Non-pigmented ciliary epithelial cell (primary cell): Measurements from ENCODE around the gene FARP2.

Source experiments
- DNase-seq: peaks from one replicate; pipeline ENCODE4 v3.0.0-alpha.2; 2010; ENCODE audit warnings: low read depth

FARP2 gene

DNA sequence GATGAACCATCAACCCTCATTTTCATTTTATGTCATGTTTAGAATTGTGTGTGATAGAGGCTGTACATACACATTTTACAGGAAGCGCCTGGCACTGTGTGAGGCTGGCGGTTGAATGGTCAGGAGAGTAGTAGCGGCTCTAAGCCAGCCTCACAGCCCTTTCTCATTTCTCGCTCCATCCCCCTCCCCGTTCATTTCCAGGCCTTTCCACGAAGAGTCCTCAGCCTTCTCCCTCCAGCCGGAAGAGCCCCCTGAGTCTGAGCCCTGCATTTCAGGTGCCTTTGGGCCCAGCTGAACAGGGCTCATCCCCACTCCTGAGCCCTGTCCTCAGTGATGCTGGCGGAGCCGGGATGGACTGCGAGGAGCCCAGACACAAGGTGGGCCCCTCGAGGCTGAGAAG, 100.5 kb downstream of the FARP2 start:
- no peak for DNase-seq

DNA sequence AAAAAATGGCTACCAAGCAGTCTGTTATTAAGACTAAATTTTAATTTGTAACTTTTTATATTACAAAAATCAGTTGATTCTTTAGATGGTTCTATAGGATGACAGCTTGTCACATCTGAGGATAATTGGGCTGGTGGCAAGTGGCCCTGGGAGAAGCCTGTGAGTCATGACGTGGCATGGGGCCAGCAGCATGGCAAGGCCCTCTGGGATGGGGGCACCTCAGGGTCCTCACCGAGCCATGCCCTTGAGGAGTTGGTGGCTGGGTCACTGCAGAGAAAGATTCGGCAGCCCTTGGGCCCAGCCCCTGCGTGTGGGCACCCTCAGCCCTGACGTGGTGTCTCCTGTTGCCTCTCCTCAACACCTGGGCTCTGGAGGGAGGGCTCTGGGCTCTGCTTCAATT, 102.6 kb downstream of the FARP2 start:
- no peak for DNase-seq

DNA sequence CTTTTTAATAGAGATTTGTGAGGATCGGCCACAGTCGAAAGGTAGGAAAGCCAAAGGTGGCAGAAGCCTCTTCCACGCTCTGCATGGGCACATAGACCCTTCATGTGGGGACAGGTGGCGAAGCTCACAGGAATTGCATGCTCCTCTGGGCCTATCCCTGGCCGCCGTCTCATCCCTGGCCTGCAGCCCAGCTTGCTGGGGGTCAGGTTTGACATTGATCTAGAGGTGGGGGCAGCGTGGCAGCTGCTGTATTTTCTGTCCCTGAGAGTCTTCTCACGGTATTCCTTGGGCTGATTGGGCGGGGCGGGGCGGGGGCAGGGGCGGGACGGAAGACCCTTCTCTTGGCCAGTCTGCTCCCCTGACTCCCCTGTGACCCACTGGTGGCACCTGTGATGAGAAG, 103.4 kb downstream of the FARP2 start:
- DNase-seq: no peak

DNA sequence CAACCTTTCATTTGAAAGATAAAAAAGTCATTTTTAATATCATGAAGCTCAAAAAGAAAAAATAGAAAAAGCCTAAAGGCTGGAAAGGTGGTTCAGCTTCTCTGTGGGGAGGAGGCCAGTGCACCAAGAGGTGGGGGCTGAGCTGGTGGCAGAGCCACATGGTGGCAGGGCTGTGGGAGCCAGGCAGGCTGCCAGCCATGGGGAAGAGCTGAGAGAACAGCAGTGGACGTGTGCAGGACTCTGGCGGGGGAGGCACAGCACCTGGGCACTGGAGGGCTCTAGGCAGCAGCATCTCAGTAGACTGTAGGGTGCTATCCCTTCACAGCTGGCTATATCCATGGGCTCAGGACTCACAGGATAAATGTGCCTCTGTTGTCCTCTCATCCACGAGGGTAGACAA, 104.5 kb downstream of the FARP2 start:
- DNase-seq: no peak

DNA sequence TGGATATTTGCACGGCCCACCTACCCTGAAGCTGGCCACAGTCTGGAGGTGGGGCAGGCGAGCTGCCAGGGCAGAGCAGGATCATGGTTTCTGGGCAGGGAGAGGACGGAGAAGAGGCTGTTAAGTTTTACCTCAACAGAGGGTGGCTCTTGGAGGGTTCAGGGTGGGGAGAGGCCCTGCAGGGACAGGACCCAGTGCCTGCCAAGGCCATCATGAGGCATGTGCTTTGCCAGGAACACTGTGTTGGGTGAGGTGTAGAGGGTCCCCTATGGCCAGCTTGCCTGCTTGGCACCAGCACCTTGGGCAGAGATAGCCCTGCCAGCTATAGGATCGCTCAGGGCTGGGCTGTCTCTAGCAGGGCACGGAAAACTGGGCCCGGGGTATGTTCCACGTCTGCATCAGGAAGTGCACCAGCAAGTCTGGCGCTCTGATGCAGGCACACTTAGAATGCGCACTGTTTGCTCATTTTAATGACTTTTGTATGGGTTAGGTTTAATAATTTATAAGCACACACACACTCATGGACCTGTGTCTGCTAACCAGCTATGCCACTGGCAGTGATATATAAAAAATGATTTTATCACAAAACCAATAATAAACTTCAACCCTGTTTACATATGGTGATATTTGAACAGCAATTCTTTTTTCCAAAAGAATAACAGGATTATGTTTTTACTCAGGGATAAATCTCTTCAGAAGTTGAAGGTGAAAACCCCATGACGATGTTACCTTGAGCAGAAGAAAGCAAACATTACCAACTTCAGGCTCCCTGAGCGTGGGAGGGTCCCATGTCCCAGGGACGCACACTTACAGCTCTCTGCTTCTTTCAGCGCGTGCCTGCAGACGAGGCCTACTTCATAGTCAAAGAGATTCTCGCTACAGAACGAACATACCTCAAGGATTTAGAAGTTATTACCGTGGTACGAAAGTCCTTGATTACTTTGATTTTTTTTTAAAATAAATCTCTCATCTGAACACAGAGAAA, 105.9 kb downstream of the FARP2 start:
- no peak for DNase-seq

DNA sequence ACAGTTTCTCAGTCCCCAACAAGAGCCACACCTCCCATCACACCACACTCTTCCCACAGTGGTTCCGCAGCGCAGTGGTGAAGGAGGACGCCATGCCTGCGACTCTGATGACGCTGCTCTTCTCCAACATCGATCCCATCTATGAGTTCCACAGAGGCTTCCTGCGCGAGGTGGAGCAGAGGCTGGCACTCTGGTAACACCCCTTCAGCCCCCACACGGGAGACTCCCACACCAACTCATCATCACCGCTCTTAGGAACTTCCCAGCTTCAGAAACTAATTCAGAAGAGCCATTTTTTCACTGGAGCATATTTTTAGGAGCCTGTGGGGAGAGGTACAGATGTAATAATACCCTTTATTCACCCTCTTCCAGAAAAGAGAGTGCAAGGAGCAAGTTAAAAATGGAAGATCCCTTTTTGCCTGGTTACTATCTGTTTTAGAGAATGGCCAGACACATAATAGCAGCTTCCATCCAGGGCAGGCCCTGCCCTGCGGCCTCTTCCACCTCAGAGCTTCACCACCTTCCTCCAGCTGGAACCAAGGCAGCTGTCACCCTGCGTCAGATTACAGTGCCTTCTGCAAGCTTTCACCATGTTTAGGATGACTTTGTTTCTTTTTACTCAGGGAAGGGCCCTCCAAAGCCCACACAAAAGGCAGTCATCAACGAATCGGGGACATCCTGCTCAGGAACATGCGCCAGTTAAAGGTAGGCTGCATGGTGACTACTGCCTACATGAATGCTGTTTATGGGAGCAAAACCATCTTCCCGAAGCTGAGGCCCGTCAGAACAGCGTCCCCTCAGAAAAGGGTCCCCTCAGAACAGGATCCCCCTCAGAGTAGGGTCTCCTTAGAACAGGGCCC, 107.4 kb downstream of the FARP2 start:
- no peak for DNase-seq

DNA sequence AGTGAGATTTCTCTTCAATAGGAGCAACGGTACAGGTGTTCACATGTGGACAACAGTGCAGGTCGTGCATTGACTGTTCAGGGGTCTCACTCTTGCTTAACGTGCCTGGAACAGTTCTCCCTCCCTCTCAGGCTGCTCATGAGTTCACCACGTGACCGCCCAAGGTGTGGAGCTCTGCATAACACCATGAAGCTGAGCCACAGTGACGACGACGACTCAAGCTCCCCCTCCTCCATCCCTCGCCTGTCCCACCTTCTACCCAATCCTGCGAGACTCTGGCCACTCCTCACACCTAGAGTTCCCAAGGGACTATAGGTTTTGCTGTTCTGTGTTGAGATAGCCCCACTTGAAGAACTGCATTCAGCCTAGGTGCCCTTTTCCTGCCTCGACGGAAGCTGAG, 109.5 kb downstream of the FARP2 start:
- no peak for DNase-seq

DNA sequence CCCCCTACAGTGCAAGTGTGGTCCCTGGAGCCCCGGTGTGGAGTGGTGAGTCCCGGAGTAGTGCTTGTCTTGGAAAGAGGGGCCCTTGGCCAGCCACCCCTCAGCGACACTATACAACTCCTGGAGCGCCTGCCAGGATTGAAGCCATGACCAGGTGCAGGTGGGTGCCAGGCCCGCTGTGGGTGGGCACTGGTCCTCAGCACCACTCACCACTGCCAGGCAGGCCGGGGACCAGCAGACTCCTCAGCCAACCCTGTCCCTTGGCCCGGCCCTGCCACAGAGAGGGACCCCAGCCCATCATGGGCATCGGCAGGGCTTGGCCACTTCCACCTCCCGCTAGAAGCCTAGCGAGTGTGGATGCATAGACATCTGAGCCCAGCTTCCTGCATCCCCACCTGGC, 110.1 kb downstream of the FARP2 start:
- DNase-seq: no peak

DNA sequence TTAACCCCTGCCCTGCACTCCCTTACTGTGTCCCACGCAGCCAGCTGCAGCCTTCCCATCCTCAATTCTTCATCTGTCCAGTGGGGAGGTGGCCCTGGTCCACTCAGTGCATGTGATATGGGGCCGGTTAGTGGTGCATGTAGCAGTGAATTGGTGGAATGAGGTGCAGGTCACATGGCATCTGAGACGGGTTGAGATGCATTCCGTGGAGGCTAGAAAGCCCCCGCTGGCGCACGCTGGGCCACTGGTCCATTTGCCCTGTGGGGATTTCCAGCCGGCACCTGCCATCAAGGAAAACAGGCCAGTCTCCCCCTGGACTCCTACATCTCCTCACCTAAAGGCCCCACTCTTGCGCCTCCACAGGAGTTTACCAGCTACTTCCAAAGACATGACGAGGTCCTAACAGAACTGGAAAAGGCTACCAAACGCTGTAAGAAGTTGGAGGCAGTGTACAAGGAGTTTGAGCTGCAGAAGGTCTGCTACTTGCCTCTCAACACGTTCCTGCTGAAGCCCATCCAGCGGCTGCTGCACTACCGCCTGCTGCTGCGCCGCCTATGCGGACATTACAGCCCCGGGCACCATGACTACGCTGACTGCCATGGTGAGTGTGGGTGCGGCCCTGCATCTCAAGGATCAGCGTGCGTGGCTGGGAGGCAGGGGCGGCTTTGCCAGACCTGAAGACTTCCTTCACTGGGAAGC, 111.8 kb downstream of the FARP2 start:
- DNase-seq: no peak

DNA sequence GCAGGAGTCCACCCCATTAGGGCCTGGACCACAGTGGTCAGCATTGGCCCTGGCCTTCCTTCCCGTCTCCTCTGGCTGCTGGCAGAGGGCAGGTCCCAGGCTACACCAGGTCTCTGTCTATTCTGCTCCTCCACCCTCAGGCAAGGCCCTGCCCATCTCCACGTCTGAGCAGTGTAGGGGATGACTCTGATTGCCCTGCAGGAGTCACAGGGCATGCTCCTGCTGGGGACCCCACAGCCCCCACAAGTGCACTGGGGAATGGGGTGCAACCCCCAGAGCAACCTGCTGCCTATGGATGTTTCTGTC, 112.3 kb downstream of the FARP2 start:
- DNase-seq: no peak

DNA sequence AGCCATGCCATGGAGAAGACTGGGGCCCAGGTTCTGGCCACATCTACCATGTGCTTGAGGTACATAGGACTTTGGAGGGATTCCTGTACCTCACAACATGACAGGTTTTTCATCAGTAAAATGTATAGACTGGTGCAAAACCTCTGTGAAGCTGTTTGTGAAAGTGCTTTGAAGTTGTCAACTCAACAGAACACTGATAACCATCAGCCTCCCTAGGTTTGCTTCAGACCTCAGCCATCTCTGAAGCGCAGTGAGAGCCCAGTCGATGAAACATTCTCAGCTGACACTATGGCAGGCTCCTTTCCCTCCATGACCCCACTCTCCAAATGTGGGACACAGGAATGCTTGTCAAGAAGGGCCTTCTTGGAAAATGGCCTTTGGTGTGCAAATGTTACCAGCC, 113.7 kb downstream of the FARP2 start:
- no peak for DNase-seq

DNA sequence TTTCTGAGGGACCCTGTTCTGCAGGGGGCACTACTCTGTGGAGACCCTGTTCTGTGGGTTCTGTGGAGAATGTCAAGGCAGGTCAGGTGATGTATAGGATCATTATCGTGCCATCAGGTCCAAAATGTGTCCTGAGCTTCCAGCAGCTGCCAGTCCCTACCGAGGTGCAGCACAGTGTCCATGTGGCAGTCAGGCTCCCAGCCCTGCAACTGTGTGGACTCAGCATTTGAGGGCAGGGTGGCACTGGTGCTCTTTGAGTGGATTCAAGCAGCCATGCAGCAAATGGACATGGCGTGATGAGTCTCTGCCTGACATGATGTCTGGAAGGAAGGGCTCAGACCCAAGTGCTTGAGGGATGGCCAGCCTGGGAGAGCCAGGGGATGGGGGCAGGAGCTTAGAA, 117.3 kb downstream of the FARP2 start:
- DNase-seq: no peak

DNA sequence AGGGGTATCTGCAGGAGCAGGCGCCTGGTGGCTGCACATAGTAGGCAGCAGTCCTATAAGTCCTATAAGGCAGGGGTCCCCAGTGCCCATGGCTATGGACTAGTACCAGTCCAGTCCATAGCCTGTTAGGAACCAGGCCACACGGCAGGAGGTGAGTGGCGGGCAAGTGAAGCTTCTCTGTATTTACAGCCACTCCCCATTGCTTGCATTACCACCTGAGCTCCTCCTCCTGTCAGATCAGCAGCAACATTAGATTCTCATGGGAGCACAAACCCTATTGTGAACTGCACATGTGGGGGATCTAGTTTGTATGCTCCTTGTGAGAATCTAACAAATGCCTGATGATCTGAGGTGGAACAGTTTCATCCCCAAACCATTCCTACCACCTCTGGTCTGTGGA, 119.2 kb downstream of the FARP2 start:
- DNase-seq: no peak

DNA sequence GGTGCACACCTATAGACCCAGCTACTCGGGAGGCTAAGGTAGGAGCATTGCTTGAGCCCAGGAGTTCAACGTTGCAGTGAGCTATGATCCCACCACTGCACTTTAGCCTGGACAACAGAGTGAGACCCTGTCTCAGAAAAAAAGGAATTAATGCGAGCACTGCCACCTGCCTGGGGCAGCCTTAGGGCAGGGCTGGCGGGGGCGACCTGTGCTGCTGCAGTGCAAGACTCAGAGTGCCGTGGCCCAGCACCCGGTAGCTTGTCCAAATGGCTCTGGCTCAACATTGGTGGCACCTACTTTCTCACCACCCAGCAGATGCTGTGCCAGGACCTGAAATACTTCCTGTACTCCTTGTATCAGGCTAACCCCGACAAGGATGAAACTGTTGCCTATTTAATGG, 122.1 kb downstream of the FARP2 start:
- DNase-seq: no peak

DNA sequence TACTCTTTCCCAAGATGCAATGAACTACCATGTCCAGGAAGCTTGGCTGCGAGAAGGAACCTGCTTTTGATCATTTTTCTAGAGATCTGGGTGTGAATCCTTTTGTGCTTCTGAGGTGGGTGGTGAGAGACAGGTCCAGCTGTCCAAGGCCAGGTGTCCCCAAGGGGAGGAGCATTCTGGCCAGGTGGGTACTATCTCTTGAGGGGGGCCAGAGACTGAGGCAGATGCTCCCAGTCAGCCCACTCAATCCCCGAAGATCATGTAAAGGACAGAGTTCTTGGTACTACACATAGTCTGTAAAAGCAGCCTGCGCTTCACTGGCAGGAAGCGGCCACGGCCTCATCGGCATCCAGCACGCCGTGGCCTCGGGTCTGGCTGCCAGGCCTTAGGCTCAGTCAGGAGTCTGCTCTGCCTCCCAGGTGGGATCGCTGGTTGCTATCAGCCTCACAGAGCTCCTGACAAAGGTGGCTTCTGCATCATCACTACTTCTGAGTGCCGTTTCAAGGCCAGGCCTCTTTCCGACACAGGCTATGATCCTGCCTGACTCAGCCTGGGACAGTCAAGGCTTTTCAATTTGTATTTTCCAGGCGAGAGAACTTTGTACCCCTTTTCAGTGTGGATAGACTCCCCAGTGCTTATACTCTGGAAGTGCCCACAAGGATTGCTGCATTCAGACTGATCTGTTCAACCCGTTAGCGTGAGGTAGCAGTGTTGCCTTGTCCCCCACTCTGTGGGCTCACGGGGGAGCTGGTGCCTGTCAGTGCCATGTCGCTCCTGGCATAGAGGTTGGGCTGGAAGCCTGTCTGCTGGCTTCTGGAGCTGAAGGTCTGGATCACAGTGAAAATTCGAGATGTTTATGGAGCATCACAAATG, 123.2 kb downstream of the FARP2 start:
- DNase-seq: no peak

DNA sequence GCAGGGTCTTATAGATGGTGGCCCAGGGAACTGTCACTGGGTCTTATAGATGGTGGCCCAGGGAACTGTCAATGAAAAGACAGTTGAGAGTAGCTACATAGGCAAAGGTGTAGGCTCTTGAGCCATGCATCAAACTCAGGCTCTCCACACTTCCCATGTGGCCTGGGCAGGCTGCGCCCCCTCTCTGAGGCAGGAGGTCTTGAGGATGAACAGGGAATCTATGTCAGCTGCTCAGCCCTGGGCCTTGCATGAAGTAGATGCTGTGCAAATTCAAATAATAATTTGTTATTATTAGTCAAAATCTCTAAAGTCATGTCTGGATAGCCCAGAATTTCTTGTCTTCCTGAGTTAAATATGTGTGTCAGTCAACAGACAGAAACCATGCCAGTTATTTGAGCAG, 125.6 kb downstream of the FARP2 start:
- DNase-seq: no peak

DNA sequence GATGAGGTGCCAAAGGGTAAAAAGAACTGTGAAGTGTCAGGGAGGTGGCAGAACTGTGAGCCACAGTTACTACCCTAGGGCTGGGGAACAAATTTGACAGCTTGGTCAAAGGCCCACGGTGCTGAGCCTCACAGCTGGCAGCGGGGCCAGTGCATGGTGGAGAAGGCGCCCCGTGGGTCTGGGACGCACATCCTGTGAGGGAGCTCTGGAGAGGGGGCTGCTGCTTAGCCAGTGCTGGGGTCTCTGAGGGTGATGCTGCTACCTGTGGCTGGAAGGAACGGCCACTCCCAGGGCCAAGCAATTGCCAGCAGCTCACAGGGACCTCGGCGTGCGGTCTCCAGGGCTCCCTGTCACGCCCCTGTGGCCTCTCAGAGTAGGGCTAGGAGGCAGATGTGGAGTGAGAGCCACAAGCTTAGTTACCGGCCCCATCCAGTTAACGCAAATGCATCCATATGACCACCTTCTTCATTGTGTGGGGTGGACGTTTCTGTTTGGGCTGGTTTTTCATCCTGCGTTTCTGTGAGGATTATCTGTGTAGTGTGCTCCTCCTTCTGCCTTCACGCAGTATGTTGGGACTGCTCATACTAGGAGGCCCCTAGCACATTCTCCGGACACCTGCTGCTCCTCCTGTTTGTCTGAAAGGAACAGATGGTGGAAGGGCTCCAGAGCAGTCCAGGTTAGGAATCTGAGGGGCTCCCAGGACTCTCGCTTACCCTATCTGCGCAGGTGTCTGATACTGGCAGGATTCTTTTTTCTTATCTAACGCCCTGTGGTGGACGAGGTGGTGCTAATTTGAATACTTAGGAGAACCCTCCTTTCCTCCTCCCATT, 126.3 kb downstream of the FARP2 start:
- DNase-seq: no peak

DNA sequence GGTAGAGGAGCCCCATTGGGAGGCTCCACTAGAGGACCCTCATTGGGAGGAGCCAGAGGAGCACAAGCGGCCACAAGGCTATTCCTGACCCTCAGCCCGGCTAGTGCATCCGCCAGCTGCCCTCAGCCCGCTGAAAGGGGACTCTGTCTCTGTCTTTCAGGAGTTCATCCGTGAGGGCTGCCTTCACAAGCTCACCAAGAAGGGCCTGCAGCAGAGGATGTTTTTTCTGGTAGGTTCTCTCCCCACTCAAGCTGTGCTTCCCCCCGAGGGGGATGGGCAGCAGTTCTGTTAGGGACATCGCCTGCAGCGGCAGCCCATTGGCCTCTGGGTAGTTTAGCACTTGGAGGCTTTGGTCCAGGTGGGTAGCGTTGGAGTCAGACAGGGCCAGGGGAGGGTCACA, 127.2 kb downstream of the FARP2 start:
- DNase-seq: no peak

DNA sequence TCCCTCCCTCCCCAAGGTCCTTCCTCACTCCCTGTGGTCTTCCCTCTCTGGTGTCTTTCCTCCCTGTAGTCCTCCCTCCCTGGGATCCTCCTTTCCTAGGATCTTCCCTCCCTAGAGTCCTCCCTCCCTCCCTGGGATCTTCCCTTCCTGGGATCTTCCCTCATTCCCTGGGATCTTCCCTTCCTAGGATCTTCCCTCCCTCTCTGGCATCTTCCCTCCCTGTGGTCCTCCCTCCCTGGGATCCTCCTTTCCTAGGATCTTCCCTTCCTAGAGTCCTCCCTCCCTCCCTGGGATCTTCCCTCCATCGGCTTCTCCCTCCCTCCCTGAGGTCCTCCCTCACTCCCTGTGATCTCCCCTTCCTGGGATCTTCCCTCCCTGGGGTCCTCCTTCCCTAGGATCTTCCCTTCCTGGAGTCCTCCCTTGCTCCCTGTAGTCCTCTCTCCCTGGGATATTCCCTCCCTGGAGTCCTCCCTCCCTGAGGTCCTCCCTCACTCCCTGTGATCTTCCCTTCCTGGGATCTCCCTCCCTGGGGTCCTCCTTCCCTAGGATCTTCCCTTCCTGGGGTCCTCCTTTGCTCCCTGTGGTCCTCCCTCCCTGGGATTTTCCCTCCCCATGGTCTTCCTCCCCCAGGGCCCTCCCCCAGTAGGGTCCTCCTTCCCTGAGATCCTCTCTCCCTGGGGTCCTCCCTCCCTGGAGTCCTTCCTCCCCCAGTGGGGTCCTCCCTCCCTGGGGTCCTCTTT, 129.3 kb downstream of the FARP2 start:
- DNase-seq: no peak

DNA sequence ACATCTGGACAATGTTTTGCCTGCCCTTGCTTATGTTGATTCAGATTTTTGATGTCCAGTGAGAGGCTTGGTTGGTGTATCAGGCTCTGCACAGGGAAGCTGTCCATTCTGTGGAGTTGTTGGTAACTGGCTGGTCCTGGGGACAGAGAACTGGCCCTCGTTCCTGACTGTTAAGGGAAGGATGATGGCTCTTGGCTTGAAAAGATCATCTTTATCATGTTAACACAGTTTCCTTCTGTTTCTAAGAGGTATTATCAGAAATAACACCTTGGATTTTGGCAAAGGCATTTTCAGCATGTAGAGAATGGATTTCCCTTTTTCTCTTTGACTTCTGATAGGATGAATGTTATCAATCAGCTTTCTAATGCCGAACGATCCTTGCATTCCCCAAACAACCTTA, 133.0 kb downstream of the FARP2 start:
- DNase-seq: no peak
